ENCODE results near the gene WWC2.

The WWC2 gene

DNA sequence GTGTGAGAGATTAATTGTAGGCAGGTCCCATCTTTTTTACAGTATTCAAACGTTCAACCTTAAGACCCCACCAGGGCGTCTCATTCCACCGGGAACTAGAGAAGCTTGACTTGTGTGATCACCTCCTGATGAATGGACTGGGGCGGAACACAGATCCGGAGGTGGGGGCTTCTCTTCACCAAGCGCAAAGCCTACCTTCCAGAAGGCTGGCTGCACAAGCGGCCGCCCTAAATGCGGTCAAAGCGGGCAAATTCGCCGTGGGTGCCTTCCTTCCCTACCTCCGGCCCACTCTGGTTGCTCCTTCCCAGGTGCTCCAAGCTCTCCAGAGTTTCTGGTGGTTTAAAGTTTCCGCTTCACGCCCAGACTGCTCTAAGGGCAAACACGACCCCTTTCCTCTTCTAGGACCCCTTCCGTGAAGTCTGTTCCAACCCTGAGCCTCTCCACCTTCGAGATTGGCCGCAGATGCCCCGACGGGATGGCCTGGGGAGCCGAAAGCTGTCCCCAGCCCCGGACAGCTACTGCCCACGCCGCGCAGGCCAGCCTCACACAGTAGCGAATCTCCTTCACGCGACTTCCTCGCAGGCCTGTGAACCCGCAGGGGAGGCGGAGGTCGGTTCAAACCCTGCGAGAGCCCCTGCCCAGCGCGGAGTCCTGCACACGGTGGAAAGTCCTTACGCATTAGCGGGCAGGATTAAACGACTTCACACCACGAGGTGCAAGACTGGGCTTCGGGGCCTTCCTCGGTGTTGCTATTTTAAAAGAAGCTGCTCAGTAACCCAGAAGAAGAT is 1.6 kb upstream of the WWC2 start:
- no peak overlapping the region for H3K4me3 ChIP-seq

DNA sequence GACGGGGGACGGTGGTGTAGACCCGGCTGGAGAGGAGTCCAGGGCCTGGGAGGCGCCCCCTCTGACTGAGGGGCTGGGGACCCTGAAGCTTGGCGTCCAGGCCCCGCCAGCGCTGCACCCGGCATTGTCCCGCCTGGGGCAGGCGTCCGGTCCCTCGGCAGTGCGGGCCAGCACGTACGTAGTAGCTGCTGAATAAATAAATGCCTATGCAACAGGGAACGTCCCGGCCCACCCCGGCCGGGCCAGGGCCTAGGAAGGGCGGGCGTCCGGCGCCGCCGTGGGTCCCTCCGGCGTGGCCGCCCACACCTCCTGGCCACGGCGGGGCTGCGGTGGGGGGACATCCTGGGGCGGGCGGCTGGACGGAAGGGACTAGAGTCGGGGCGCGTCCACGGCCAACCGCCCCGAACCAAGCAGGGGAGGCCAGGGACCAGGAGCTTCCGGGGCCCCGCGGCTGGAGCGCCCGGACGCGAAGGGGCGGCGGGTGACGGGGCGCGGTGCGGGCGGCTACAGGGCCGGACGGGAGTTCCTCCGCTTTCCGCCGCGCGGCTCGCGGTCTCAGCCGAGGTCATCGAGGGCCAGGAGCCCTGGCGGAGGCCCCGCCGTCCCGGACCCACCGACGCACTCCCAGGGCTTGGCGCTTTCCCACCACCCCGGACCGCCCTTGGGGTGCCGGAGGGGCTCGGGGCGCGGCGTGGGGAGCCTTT is 886 bp upstream of the WWC2 start:
- no peak for DNase-seq (ENCODE audit: low read depth, low spot score)
- Histone ChIP-seq H3K9ac (ENCODE audit: insufficient read length) (peak overlapping the region; percentile 79), H3K27ac (peak overlapping the region; percentile 91), H3K36me3 (ENCODE audit: insufficient read depth, low read length) (no peaks in the 10 kb centered on the region), H3K4me3 (peak overlapping the region; percentile 97), H3K9me3 (ENCODE audit: low read depth, low read length) (no peaks in the 10 kb centered on the region)
- no peak for TF ChIP-seq EZH2 (IDR thresholded peaks at IDR 0.05)
- TF ChIP-seq FOXP2 (optimal IDR thresholded peaks at IDR 0.05; ENCODE audit: control extremely low read depth, extremely low read length, insufficient read depth): no peak
- TF ChIP-seq POLR2AphosphoS5 (IDR thresholded peaks at IDR 0.05; ENCODE audit: borderline replicate concordance, low read depth, low read length): no peak

More for the DNA sequence above, 1.6 kb upstream of the WWC2 start:
- no peak for DNase-seq (ENCODE audit: low read depth, low spot score)
- H3K9ac ChIP-seq (ENCODE audit: insufficient read length): no peak overlapping the region
- H3K36me3 ChIP-seq (ENCODE audit: insufficient read depth, low read length): no peaks in the 10 kb centered on the region
- TF ChIP-seq EZH2 (IDR thresholded peaks at IDR 0.05) (no peak), POLR2AphosphoS5 (IDR thresholded peaks at IDR 0.05; ENCODE audit: borderline replicate concordance, low read depth, low read length) (no peak), FOXP2 (optimal IDR thresholded peaks at IDR 0.05; ENCODE audit: control extremely low read depth, extremely low read length, insufficient read depth) (no peak)
- H3K27ac ChIP-seq: no peak overlapping the region
- no peaks in the 10 kb centered on the region for H3K9me3 ChIP-seq (ENCODE audit: low read depth, low read length)

- peak overlapping the region; percentile 71 for H3K27ac ChIP-seq
- no peak for DNase-seq (ENCODE audit: low read depth, low spot score)
- peak overlapping the region; percentile 88 for H3K9ac ChIP-seq (ENCODE audit: insufficient read length)
Observed at GRCh38 chr4:183099537-183100297, 660 bp downstream of the WWC2 start.

GRCh38 chr4:183100298-183100599 is 1.2 kb downstream of the WWC2 start:
- TF ChIP-seq POLR2AphosphoS5 (IDR thresholded peaks at IDR 0.05; ENCODE audit: borderline replicate concordance, low read depth, low read length): no peak
- TF ChIP-seq EZH2 (IDR thresholded peaks at IDR 0.05): no peak
- no peak for TF ChIP-seq FOXP2 (optimal IDR thresholded peaks at IDR 0.05; ENCODE audit: control extremely low read depth, extremely low read length, insufficient read depth)
- H3K9me3 ChIP-seq (ENCODE audit: low read depth, low read length): no peaks in the 10 kb centered on the region
- H3K27ac ChIP-seq: peak overlapping the region; percentile 42; the same call in 1 of the 2 replicates
- H3K4me3 ChIP-seq: peak overlapping the region; percentile 97
- peak overlapping the region; percentile 88 for H3K9ac ChIP-seq (ENCODE audit: insufficient read length)
- no peaks in the 10 kb centered on the region for H3K36me3 ChIP-seq (ENCODE audit: insufficient read depth, low read length)
- DNase-seq (ENCODE audit: low read depth, low spot score): no peak

More at GRCh38 chr4:183099537-183100297, 660 bp downstream of the WWC2 start:
- H3K36me3 ChIP-seq (ENCODE audit: insufficient read depth, low read length): no peaks in the 10 kb centered on the region
- H3K9me3 ChIP-seq (ENCODE audit: low read depth, low read length): no peaks in the 10 kb centered on the region
- H3K4me3 ChIP-seq: peak overlapping the region; percentile 97
- TF ChIP-seq EZH2 (IDR thresholded peaks at IDR 0.05) (no peak), FOXP2 (optimal IDR thresholded peaks at IDR 0.05; ENCODE audit: control extremely low read depth, extremely low read length, insufficient read depth) (no peak), POLR2AphosphoS5 (IDR thresholded peaks at IDR 0.05; ENCODE audit: borderline replicate concordance, low read depth, low read length) (no peak)

GRCh38 chr4:183100827-183101226 is 1.8 kb downstream of the WWC2 start:
- TF ChIP-seq FOXP2 (optimal IDR thresholded peaks at IDR 0.05; ENCODE audit: control extremely low read depth, extremely low read length, insufficient read depth) (no peak), POLR2AphosphoS5 (IDR thresholded peaks at IDR 0.05; ENCODE audit: borderline replicate concordance, low read depth, low read length) (no peak), EZH2 (IDR thresholded peaks at IDR 0.05) (no peak)
- DNase-seq (ENCODE audit: low read depth, low spot score): no peak
- Histone ChIP-seq H3K36me3 (ENCODE audit: insufficient read depth, low read length) (no peaks in the 10 kb centered on the region), H3K4me3 (peak overlapping the region; percentile 97), H3K9me3 (ENCODE audit: low read depth, low read length) (no peaks in the 10 kb centered on the region), H3K27ac (no peak overlapping the region), H3K9ac (ENCODE audit: insufficient read length) (peak overlapping the region; percentile 88)

DNA sequence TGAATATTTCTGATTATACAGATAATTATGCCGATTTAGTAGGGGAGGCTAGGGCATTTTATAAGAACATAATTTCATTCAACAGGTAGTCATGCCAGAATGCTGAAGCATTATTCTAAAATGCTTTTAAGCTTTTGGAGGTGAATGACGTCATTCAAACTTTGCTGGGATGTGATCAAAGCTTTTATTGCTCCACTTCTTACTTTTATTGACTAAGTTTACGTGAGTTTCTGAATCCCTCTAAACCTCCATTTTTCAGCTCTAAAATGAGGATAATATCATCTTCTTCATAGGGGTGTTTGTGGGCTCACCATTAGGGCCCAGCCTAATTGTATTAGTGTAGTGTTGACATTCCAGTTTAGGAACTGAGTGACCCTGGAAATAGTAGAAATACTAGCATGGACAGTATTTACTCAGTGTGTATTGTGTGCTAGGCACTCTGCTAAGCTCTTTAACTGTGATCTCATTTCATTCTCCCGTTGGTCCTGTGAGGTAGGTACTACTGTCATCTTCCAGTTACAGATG is 3.0 kb downstream of the WWC2 start:
- peak overlapping the region; percentile 97 for H3K4me3 ChIP-seq
- H3K27ac ChIP-seq: no peak overlapping the region
- no peaks in the 10 kb centered on the region for H3K9me3 ChIP-seq (ENCODE audit: low read depth, low read length)
- no peaks in the 10 kb centered on the region for H3K36me3 ChIP-seq (ENCODE audit: insufficient read depth, low read length)
- TF ChIP-seq FOXP2 (optimal IDR thresholded peaks at IDR 0.05; ENCODE audit: control extremely low read depth, extremely low read length, insufficient read depth) (no peak), EZH2 (IDR thresholded peaks at IDR 0.05) (no peak), POLR2AphosphoS5 (IDR thresholded peaks at IDR 0.05; ENCODE audit: borderline replicate concordance, low read depth, low read length) (no peak)
- DNase-seq (ENCODE audit: low read depth, low spot score): no peak
- no peak overlapping the region for H3K9ac ChIP-seq (ENCODE audit: insufficient read length)

GRCh38 chr4:183105092-183105491 is 6.0 kb downstream of the WWC2 start:
- H3K36me3 ChIP-seq (ENCODE audit: insufficient read depth, low read length): no peaks in the 10 kb centered on the region
- no peak for DNase-seq (ENCODE audit: low read depth, low spot score)
- H3K9ac ChIP-seq (ENCODE audit: insufficient read length): no peak overlapping the region
- no peak overlapping the region for H3K27ac ChIP-seq
- no peak overlapping the region for H3K4me3 ChIP-seq
- TF ChIP-seq FOXP2 (optimal IDR thresholded peaks at IDR 0.05; ENCODE audit: control extremely low read depth, extremely low read length, insufficient read depth): no peak
- no peak for TF ChIP-seq EZH2 (IDR thresholded peaks at IDR 0.05)
- no peak for TF ChIP-seq POLR2AphosphoS5 (IDR thresholded peaks at IDR 0.05; ENCODE audit: borderline replicate concordance, low read depth, low read length)
- no peaks in the 10 kb centered on the region for H3K9me3 ChIP-seq (ENCODE audit: low read depth, low read length)

- Histone ChIP-seq H3K36me3 (ENCODE audit: insufficient read depth, low read length) (no peaks in the 10 kb centered on the region), H3K9ac (ENCODE audit: insufficient read length) (no peak overlapping the region), H3K27ac (no peak overlapping the region), H3K9me3 (ENCODE audit: low read depth, low read length) (no peaks in the 10 kb centered on the region), H3K4me3 (no peak overlapping the region)
- TF ChIP-seq POLR2AphosphoS5 (IDR thresholded peaks at IDR 0.05; ENCODE audit: borderline replicate concordance, low read depth, low read length) (no peak), FOXP2 (optimal IDR thresholded peaks at IDR 0.05; ENCODE audit: control extremely low read depth, extremely low read length, insufficient read depth) (no peak), EZH2 (IDR thresholded peaks at IDR 0.05) (no peak)
- DNase-seq (ENCODE audit: low read depth, low spot score): no peak
Observed at GRCh38 chr4:183106839-183107238, 7.8 kb downstream of the WWC2 start.
